Articular chondrocyte of knee joint (primary cell): ENCODE results near the gene MYH11. TPM values are rescaled to one million over a fixed set of nuclear protein-coding genes. Genes with fewer than 3 reads are reported as not detected.

Source experiments
- small RNA-seq: library from RNA; depleted of rRNA; stranded (forward); fragments of <200 nt; gene quantifications from one replicate; pipeline ENCODE3, GENCODE V24; 2012
- total RNA-seq: library from RNA; depleted of rRNA; stranded (reverse); fragments of >200 nt; gene quantifications from 2 replicates; pipeline ENCODE4 v1.2.3, GENCODE V29; 2012

MYH11 gene
- total RNA-seq: 0.11 and 0.13 TPM in 2 replicates

DNA sequence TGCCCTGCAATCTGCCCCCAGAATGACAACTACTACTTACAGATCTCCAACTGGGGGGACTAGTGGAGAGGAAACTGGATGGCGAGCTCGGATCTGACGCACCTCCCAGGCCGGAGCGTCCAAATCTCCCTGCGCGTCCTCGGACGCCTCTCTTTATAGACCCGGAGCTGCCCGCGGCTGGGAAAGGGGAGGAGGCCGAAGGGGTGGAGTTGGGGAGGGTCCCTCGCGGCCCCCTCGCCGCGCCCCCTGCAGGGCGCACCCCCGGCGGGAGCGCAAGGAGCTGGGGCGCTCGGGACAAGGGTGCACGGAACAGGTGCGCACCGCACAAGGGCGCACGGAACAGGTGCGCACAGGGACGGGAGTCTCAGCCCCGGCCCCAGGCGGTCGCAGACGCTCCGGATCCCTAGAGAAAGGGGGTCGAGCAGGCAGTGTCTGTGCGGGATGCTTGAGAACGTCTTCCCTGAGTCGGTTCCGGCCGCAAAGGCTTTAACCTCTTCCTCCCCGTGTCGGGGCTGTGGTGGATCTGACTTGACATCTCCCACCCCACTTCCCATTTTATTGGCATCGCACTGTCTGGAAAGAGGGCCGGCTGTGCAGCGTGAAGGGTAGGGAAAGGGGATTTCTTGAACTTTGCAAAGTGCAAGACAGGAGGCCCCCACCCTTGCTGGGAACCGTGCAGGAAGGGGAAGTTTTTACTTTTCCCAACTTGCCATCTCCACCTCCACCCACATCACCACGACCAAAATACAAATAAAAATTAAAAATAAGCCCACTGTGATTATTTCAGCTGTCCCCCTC, at the start of gene MYH11:
MYH11 (minus strand) TSS at position 128 of the 798 bp plus-strand sequence. CDS start 18,776 bp downstream, outside the sequence.

DNA sequence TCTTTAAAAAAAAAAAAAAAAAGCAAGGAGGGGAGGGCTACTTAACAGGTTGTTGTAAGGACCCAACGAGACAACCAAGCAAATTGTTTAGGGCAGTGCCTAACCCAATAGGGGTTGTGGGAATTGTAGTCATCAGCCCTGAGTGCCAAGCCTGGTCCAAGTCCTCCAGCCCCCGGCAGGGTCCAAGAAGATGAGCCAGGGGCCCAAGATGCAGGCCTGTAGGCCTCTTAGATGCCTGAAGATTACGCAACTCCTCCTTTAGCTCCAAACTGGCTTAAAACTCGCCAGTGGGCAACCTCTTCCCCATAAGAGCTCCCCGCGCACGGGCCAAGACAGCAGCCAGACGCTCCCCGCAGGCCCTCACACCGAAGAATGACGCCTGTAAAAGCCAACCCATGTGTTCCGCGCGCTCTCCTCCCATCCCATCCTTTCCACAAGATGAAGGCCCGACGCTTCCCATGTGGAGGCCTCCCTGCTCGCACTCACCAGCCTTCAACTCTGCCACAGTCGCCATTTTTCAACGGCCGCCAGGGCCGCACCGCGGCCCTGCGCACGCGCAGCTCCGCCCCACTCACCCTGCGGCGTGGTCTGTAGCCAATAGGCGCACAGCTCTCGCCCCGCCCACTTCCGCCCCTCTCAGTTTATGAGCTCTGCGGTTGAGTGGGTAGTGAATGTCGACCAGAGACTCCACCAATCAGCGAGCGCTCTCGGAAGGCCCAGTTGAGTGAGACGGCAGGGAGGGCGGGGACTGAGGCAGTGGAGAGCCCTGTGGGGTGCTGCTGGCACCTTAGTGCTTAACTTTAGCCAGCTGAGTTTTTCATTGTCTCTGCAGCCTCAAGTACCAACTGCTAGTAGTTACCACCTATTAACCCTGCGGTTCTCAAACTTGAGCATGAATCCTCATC, 31.5 kb upstream of the MYH11 start, which contains the start of gene CEP20:
CEP20 (minus strand) TSS at position 532 of the 905 bp plus-strand sequence; CDS start at position 514, 18 bp downstream.

Small RNAs within 50 kb of the gene (small RNA-seq; reads per million reads assigned to genes)
- gene RNU6-213P: not detected

Other genes with a start within 250 kb of the MYH11 start
- 26.4 and 27.3 TPM in 2 replicates for gene MARF1, start 213.9 kb downstream of the MYH11 start, total RNA-seq
- 29.7 and 32.9 TPM in 2 replicates for gene NDE1, start 206.8 kb downstream of the MYH11 start, total RNA-seq
- gene CEP20, start 31.6 kb upstream of the MYH11 start, total RNA-seq: 54.4 and 54.6 TPM in 2 replicates
- 82.4 and 89.9 TPM in 2 replicates for gene ABCC1, start 92.6 kb upstream of the MYH11 start, total RNA-seq